Pancreas (tissue), 10 donors: ENCODE measurements around the gene ARHGDIG. TPM values are rescaled to one million over a fixed set of nuclear protein-coding genes. Genes with fewer than 3 reads are reported as not detected.
"Not testable (repeated sequence)": the region's sequence is repeated elsewhere in the genome, so short reads cannot be mapped to it uniquely, and the experiment has no call there.

Experiments
- ATAC-seq, 4 donors: fragments of 200-7000 bp; cut with Tn5 transposase; one replicate each; pipeline versions ENCODE4 v1.8.0 to v1.9.1; 2020; ENCODE audit warnings: mild to moderate bottlenecking in 4 of 4, moderate library complexity in 4 of 4
- DNase-seq, 6 donors: peaks; one replicate each; pipeline ENCODE4 v3.0.0-alpha.2; 2020
- FAIRE-seq: peaks from 2 replicates; lab custom pipeline; 2012; peaks lifted over from hg19 to GRCh38; lab: Jason Lieb, UNC
- H3K27ac ChIP-seq, 4 donors: fragments of 200-600 bp; sonication (generic); 1 replicate in 3 of 4; 2 replicates in 1 of 4; pipeline versions ENCODE4 v1.5.0 to v1.8.0; 2020
- H3K27me3 ChIP-seq, 4 donors: fragments of 200-600 bp; one replicate each; pipeline ENCODE4 v1.8.0; 2021
- H3K36me3 ChIP-seq, 3 donors: fragments of 200-600 bp; sonication (generic) in 1 of 3; one replicate each; pipeline versions ENCODE4 v1.5.0 to v1.8.0; 2020 to 2021
- H3K4me1 ChIP-seq, 3 donors: fragments of 200-600 bp; one replicate each; pipeline ENCODE4 v1.8.0; 2021
- H3K4me3 ChIP-seq, 4 donors: fragments of 200-600 bp; sonication (generic) in 2 of 4; one replicate each; pipeline versions ENCODE4 v1.5.0 to v1.8.0; 2020 to 2021
- H3K9me3 ChIP-seq, 4 donors: fragments of 200-600 bp; one replicate each; pipeline ENCODE4 v1.8.0; 2021
- CTCF ChIP-seq, 4 donors: fragments of 200-600 bp; sonication (generic) in 3 of 4; IDR thresholded peaks; one replicate each; pipeline versions ENCODE4 v1.5.0 to v1.8.0; 2021; ENCODE audit warnings: antibody characterized with exemption in 4 of 4
- WGBS, 2 donors: extraction: QIAGEN DNeasy Blood & Tissue Kit; methylation state at CpG; one replicate each; pipeline ENCODE4 v1.1.7; 2013; 5-methylcytosine and 5-hydroxymethylcytosine counted together
- intact Hi-C, 3 donors: fragments of 100-400 bp; cut with DNase I; formaldehyde crosslinking; loops; one replicate each; pipeline versions ENCODE4 v1.11.1 to v1.14.2; 2022
- polyA plus RNA-seq, 2 donors: library from polyadenylated mRNA; stranded (reverse); fragments of 200-250 nt; gene quantifications; one replicate each; pipeline ENCODE4 v1.2.3, GENCODE V29; 2013
- total RNA-seq, 6 donors: library from RNA; stranded (reverse); fragmentation: NEBNext Ultra II Directional in 4 of 6; extraction: Animal tissue kit (Norgen Biotek cat#: 25700) in 4 of 6; gene quantifications; one replicate each; pipeline versions ENCODE4 v1.2.1 to v1.2.4, GENCODE V29; 2021 to 2023
- donor health status: healthy with polysubstance abuse.
- donor health status: DM: no; HTN: no; CAD: no; lungs with moderate emphysema.
- donor health status: DM: no; HTN: no; CAD: no.
- donor health status: control.
- donor health status: control.
- donor health status: Bipolar disorder and iron deficiency.
- donor health status: DM: yes; HTN: yes; CAD: no.
- donor health status: DM: no; HTN: no; CAD: no.
- donor health status: DM: no; HTN: no; CAD: no.
- donor health status: DM: yes; HTN: yes; CAD: no.

The ARHGDIG gene
- total and polyA plus RNA-seq, 8 donors = 5.6 to 165 (median 50.7) TPM

GRCh38 chr16:266258-267164 lies 13.9 kb upstream of the ARHGDIG start:
- H3K27ac ChIP-seq = no peak overlapping the region
- 76 to 81% methylated on average over 23 to 25 of the region's 25 CpGs for WGBS, 2 donors

GRCh38 chr16:267562-267961 lies 12.8 kb upstream of the ARHGDIG start:
- FAIRE-seq, H3K4me3 ChIP-seq, DNase-seq, H3K27me3 ChIP-seq, intact Hi-C loops, ATAC-seq, H3K9me3 ChIP-seq, H3K27ac ChIP-seq: not testable (repeated sequence)
- H3K4me1 ChIP-seq = peaks cover 0 to 12% (median 5%) of the 10 kb centered on the region in 3 donors
- peaks cover 0 to 25% (median 8%) of the 10 kb centered on the region in 3 donors for H3K36me3 ChIP-seq
- 81 to 85% methylated on average over 17 of the region's 17 CpGs for WGBS, 2 donors

More at GRCh38 chr16:266258-267164, 13.9 kb upstream of the ARHGDIG start:
- no peaks in the 10 kb centered on the region for H3K27me3 ChIP-seq
- H3K36me3 ChIP-seq = peaks cover 0 to 36% (median 13%) of the 10 kb centered on the region in 3 donors
- peaks cover 0 to 12% (median 5%) of the 10 kb centered on the region in 3 donors for H3K4me1 ChIP-seq
- no peak for TF ChIP-seq CTCF (IDR thresholded peaks at IDR 0.05)
- intact Hi-C loops = no loop called here
- no peak for ATAC-seq
- DNase-seq = peak in 3 of 6 donors; percentile 21 to 72 (median 56)
- H3K4me3 ChIP-seq = no peak overlapping the region
- H3K9me3 ChIP-seq = no peaks in the 10 kb centered on the region
- no peak for FAIRE-seq

- FAIRE-seq (no peak), ATAC-seq (peak; percentile 75 to 85 (median 84)), DNase-seq (peak; percentile 77 to 93 (median 86))
- TF ChIP-seq CTCF (IDR thresholded peaks at IDR 0.05) = no peak
- H3K27ac ChIP-seq = peak overlapping the region; percentile 77 to 88 (median 82)
- H3K27me3 ChIP-seq = no peaks in the 10 kb centered on the region
- peak overlapping the region in 2 of 4 donors; percentile 22 to 31 for H3K4me3 ChIP-seq
- H3K9me3 ChIP-seq = no peaks in the 10 kb centered on the region
- intact Hi-C loops = no loop called here
- peaks cover 0 to 17% (median 4%) of the 10 kb centered on the region in 3 donors for H3K36me3 ChIP-seq
- WGBS, 2 donors = 16% methylated on average over 37 to 40 of the region's 40 CpGs
- peaks cover 0 to 12% (median 5%) of the 10 kb centered on the region in 3 donors for H3K4me1 ChIP-seq
These were observed 12.0 kb upstream of the ARHGDIG start for GRCh38 chr16:268141-269053.

GRCh38 chr16:269061-269796 lies 11.2 kb upstream of the ARHGDIG start:
- 38 to 54% methylated on average over 24 of the region's 24 CpGs for WGBS, 2 donors
- no peaks in the 10 kb centered on the region for H3K27me3 ChIP-seq
- peak overlapping the region in 2 of 4 donors; percentile 22 to 31 for H3K4me3 ChIP-seq
- FAIRE-seq = no peak
- peaks cover 0 to 12% (median 5%) of the 10 kb centered on the region in 3 donors for H3K4me1 ChIP-seq
- peaks cover 0 to 9% (median 0%) of the 10 kb centered on the region in 3 donors for H3K36me3 ChIP-seq
- no peak for TF ChIP-seq CTCF (IDR thresholded peaks at IDR 0.05)
- peak in 3 of 6 donors; percentile 53 to 83 (median 67) for DNase-seq
- intact Hi-C loops = no loop called here
- H3K9me3 ChIP-seq = no peaks in the 10 kb centered on the region
- peak; percentile 10 to 49 (median 26) for ATAC-seq
- peak overlapping the region; percentile 77 to 88 (median 82) for H3K27ac ChIP-seq
